Central memory CD8-positive, alpha-beta T cell (primary cell): ENCODE results near the gene EIPR1.

Source experiments
- ATAC-seq: fragments of 150-1000 bp; cut with Tn5 transposase; replicated peaks from 2 replicates; pipeline ENCODE4 v1.10.0; 2022; ENCODE audit warnings: mild to moderate bottlenecking, moderate FRiP score, moderate number of reproducible peaks; ENCODE audit not compliant: poor library complexity, severe bottlenecking; ENCODE audit errors: extremely low read depth
- DNase-seq, 2 donors: peaks; one replicate each; pipeline ENCODE4 v3.0.0; 2021; ENCODE audit warnings: low spot score in 2 of 2
- H3K27ac Mint-ChIP-seq: one replicate; pipeline ENCODE4 v1.8.0; 2022; ENCODE audit warnings: low read depth, mild to moderate bottlenecking, moderate library complexity, mixed read lengths
- H3K27me3 Mint-ChIP-seq: one replicate; pipeline ENCODE4 v1.8.0; 2022; ENCODE audit warnings: mixed read lengths
- H3K36me3 Mint-ChIP-seq: one replicate; pipeline ENCODE4 v1.8.0; 2022; ENCODE audit warnings: mild to moderate bottlenecking, moderate library complexity, mixed read lengths; ENCODE audit not compliant: insufficient read depth
- H3K4me1 Mint-ChIP-seq: one replicate; pipeline ENCODE4 v1.8.0; 2022; ENCODE audit warnings: mixed read lengths
- H3K4me3 Mint-ChIP-seq: one replicate; pipeline ENCODE4 v1.8.0; 2022; ENCODE audit warnings: mild to moderate bottlenecking, moderate library complexity, mixed read lengths
- H3K9me3 Mint-ChIP-seq: one replicate; pipeline ENCODE4 v1.8.0; 2022; ENCODE audit warnings: mixed read lengths

The EIPR1 gene

DNA sequence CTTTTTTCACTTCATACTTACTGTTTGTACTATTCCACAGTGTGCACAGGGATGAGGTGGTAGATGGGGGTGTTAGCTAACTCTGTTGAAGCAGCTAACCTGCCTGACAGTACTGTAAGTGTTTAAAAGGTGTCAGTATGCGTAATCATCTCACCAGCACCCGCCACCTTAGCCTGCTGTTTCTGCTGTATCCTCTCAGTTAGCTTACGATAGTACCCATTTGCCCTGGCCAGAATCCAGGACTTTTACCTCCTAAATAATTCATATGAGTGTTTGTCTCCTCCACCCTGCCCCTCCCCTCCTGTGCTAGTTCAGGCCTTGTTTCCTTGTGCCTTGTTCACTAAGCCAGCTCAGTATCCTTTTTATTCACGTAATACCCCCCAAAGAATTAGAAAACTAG, 36.1 kb upstream of the EIPR1 start:
- Mint-ChIP-seq H3K27me3 (no peaks in the 10 kb centered on the region), H3K9me3 (no peaks in the 10 kb centered on the region), H3K27ac (no peak overlapping the region), H3K4me1 (peaks cover 20% of the 10 kb centered on the region), H3K36me3 (peaks cover 16% of the 10 kb centered on the region), H3K4me3 (no peak overlapping the region)
- DNase-seq: no peak
- ATAC-seq: no peak

DNA sequence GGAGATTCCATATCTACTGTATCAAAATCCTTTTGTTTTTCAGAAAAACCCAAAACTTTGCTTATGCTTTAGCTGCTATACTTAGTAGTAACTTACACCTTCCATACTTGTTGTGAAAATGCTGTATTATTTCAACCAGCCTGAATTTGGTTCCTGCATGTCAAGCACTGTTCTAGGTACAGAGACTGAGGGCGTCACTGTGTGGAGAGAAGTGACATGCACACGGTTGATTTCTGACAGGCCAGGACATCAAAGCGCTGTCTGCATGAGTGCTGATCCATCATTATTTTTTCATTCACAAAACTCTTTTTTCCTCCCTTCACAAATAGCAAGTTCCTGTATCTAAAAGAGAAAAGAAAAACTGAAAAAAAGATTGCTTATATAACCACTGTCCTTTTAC, 33.5 kb upstream of the EIPR1 start:
- no peaks in the 10 kb centered on the region for H3K9me3 Mint-ChIP-seq
- H3K4me3 Mint-ChIP-seq: no peak overlapping the region
- peaks cover 23% of the 10 kb centered on the region for H3K4me1 Mint-ChIP-seq
- peaks cover 17% of the 10 kb centered on the region for H3K36me3 Mint-ChIP-seq
- H3K27me3 Mint-ChIP-seq: no peaks in the 10 kb centered on the region
- no peak for ATAC-seq
- no peak for DNase-seq
- H3K27ac Mint-ChIP-seq: no peak overlapping the region

DNA sequence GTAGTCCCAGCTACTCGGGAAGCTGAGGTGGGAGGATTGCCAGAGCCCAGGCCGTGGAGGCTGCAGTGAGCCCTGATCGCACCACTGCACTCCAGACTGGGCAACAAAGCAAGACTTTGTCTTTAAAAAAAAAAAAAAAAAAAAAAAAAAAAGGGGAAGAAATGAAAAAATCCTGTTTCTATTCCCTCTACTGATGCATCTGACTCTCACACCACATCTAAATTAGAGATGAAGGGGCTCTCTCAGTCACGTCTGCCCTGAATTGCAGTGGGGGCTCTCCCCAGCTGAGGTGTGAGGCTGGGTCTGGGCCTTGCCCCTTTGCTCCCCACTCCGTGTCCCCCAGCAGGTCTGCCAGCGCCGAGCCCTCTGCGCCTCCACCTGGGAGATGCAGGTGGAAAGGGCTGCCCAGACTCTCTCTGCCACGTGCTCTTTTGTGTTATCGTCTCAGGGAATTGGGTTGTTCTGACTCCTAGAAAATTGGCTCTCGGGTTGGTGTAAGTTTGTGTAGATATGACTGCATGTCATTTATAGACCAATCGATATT, 32.1 kb upstream of the EIPR1 start:
- Mint-ChIP-seq H3K4me3 (no peak overlapping the region), H3K4me1 (peaks cover 28% of the 10 kb centered on the region), H3K27me3 (no peaks in the 10 kb centered on the region), H3K27ac (no peak overlapping the region), H3K36me3 (peaks cover 20% of the 10 kb centered on the region), H3K9me3 (no peaks in the 10 kb centered on the region)
- ATAC-seq (no peak), DNase-seq (no peak)

DNA sequence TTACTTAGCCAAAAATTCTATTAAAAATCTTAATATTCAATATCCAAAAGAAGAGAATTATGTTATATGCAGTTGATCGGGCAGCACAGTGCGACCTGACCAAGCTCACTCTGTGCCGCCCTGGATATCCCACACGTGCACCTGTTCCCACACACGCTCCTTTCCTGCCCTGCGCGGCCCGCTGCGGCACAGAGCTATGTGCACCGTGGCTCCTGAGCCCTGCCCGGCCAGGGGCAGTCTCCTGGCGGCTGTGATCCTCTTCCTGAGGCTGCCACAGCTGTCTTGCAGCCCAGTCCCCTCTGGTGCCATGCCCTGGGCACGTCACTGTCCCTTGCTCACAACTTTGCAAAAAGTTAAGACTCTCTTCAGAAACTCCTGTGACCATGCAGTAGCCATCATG, 31.2 kb upstream of the EIPR1 start:
- H3K27ac Mint-ChIP-seq: no peak overlapping the region
- ATAC-seq (no peak), DNase-seq (no peak)
- peaks cover 23% of the 10 kb centered on the region for H3K36me3 Mint-ChIP-seq
- no peak overlapping the region for H3K4me3 Mint-ChIP-seq
- H3K4me1 Mint-ChIP-seq: peaks cover 35% of the 10 kb centered on the region
- no peaks in the 10 kb centered on the region for H3K9me3 Mint-ChIP-seq
- H3K27me3 Mint-ChIP-seq: no peaks in the 10 kb centered on the region

DNA sequence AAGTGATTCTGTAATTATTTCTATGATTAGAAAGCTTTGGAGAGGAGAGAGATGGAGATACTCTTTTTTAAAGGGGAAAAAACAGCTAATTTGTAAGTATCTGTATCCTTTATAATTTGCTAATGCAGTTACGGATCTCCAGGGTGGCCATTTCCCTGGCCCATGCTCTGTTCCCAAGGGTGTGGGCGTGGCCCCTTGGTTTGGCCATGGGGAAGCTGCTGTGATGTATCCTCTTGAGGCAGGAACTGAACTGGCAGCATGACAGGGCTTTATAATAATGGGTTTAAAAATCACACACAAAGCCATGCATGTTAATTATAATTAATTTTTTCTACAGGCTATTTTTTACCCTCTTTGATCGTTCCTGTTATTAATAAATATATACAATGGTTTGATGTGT, 28.9 kb upstream of the EIPR1 start:
- Mint-ChIP-seq H3K4me3 (no peak overlapping the region), H3K27ac (no peak overlapping the region), H3K27me3 (no peaks in the 10 kb centered on the region), H3K9me3 (no peaks in the 10 kb centered on the region), H3K4me1 (peaks cover 25% of the 10 kb centered on the region), H3K36me3 (peaks cover 37% of the 10 kb centered on the region)
- DNase-seq (no peak), ATAC-seq (no peak)

DNA sequence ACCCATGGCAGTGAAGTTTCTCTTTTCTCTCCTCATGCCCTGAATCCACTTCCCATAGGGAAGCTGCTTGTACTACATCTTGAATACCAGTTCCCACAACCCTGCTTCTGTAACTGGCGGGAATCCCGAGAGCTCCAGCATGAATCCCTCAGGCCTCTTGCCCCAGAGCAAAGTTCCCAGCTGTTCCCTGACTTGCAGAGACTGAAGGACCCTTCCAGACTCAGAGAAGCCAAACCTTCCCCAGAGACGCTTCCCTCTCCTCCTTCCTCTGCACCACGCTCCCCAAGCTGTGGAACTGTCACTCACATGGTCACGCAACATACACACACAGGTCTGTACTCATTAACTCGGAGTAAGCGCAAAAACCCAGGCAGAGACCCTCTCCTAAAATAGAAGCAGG, 28.3 kb upstream of the EIPR1 start:
- DNase-seq (no peak), ATAC-seq (no peak)
- no peaks in the 10 kb centered on the region for H3K9me3 Mint-ChIP-seq
- H3K4me3 Mint-ChIP-seq: no peak overlapping the region
- H3K4me1 Mint-ChIP-seq: peaks cover 25% of the 10 kb centered on the region
- peaks cover 38% of the 10 kb centered on the region for H3K36me3 Mint-ChIP-seq
- no peaks in the 10 kb centered on the region for H3K27me3 Mint-ChIP-seq
- no peak overlapping the region for H3K27ac Mint-ChIP-seq

DNA sequence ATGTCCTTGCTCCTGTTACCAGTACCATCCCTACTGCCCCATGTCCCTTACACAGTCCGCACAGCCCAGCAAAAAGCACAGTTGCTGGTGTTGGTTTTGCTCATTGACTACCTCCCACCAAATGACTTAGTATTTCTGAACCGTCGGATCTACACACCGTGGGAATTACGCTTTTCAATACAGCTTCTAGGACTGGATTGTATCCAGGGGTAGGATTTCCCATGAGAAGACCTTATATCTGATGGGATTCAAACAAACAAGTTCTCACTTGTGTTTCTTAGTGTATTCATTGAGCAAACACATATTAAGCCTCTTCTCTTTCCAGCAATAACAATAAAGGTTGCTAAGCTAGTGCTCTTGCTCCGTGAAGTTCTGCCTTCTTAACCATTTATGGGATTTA, 27.7 kb upstream of the EIPR1 start:
- DNase-seq: no peak

DNA sequence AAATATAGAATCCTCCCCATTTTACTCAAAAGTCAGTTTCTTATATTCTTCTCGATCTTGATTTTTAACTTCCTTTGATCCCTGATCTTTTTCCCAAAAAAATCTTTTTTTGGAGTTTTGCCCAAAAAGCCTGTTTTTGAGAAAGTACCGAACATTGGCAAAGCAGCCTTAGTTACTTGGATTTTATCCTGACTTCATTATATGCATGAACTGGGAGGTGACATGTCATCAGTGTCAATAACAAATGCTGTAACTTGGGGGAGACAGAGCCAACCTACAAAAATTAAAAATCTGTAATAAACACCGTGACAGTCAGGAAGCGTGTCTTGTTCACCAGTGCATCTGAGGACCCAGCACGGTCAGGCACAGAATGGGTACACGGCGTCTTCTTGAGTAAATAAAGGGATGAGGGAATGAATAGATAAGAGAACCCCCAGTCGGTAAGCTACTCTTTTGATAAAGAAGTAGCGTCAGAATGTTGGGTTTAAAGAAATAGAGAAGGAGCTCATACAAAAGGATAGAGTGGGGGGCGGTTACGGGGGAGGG, 26.8 kb upstream of the EIPR1 start:
- Mint-ChIP-seq H3K4me3 (no peak overlapping the region), H3K27me3 (no peaks in the 10 kb centered on the region), H3K27ac (no peak overlapping the region), H3K4me1 (peaks cover 24% of the 10 kb centered on the region), H3K36me3 (peaks cover 38% of the 10 kb centered on the region), H3K9me3 (no peaks in the 10 kb centered on the region)
- DNase-seq (no peak), ATAC-seq (no peak)

More for the DNA sequence above, 27.7 kb upstream of the EIPR1 start:
- H3K4me3 Mint-ChIP-seq: no peak overlapping the region
- no peak for ATAC-seq
- no peaks in the 10 kb centered on the region for H3K27me3 Mint-ChIP-seq
- H3K27ac Mint-ChIP-seq: no peak overlapping the region
- H3K4me1 Mint-ChIP-seq: peaks cover 29% of the 10 kb centered on the region
- no peaks in the 10 kb centered on the region for H3K9me3 Mint-ChIP-seq
- H3K36me3 Mint-ChIP-seq: peaks cover 38% of the 10 kb centered on the region

DNA sequence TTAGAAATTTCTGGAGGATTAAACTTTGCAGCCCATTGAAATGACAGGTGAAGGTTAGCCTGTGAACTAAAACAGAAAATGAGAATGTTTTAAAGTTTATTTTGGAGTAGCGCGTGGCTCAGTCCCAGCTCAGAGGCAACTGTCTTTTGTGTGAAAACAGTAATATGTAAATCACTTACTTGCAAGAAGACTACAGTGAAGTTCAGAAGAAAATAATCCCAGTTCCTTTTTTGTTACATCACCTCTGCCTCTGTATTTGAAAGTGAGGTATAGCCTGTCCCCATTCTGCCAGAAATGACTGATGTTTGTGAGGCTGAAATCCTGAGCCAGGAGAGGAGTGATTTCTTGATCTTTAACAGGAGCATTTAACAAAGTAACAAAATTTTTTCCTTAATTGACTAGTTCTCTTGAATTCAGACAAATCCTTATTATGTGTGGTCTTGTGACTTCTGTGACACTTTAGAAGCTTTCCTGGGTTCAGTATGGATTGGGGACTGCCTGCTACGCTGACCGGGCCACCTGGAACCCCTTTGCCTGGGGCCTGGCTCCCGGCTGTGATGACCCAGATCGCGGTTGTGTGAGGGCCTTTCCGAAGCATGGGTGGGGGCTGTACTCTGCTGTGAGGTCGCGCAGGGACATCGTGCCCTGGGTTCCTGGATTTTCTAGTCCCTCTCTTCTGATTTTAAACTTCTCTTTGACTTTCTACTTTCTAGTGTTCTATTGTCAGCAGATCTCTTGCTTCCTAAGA, 26.1 kb upstream of the EIPR1 start:
- no peaks in the 10 kb centered on the region for H3K27me3 Mint-ChIP-seq
- peaks cover 21% of the 10 kb centered on the region for H3K4me1 Mint-ChIP-seq
- DNase-seq (no peak), ATAC-seq (no peak)
- no peak overlapping the region for H3K4me3 Mint-ChIP-seq
- H3K9me3 Mint-ChIP-seq: no peaks in the 10 kb centered on the region
- H3K36me3 Mint-ChIP-seq: peaks cover 38% of the 10 kb centered on the region
- no peak overlapping the region for H3K27ac Mint-ChIP-seq

DNA sequence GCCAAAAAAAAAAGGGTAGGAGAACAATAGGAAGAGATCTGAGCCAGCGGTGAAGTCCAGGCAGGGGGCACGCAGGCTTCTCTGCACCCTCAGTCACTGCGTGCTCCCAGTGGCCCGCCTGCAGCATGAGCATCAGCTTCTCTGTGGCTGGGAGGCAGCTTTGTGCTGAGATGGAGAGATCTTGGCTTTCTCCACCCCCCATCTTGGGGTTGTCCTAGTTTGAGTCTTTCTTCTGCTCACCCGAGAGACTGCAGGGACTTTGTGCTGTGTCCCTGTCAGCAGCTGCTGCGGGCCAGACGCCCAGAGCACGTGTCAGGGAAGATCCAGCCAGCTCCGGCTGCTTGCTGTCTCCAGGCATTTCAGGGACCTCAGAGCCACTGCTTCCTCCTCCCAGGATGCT, 22.2 kb upstream of the EIPR1 start:
- H3K27ac Mint-ChIP-seq: no peak overlapping the region
- peaks cover 37% of the 10 kb centered on the region for H3K36me3 Mint-ChIP-seq
- ATAC-seq (no peak), DNase-seq (no peak)
- H3K9me3 Mint-ChIP-seq: peaks cover 7% of the 10 kb centered on the region
- H3K4me1 Mint-ChIP-seq: peaks cover 18% of the 10 kb centered on the region
- no peak overlapping the region for H3K4me3 Mint-ChIP-seq
- H3K27me3 Mint-ChIP-seq: no peaks in the 10 kb centered on the region

DNA sequence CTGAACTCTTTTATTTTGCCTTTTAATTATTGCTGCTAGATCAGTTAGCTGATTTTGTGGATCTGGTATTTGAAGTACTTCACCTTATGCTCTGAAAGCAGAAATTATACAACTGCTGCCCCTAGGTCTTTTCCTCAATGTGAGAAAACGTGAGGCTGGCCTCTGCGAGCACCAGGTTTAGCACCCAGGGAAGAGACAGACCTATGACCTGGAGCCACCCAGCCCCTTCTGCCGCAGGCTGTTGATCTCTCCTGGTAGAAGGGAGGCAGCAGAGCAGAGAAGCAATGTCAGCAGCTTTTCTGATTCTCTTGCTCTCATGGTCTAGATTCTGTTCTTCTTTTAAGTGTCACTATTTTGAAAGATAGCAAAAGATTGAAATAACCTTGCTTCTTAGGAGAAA, 21.8 kb upstream of the EIPR1 start:
- no peak overlapping the region for H3K4me3 Mint-ChIP-seq

DNA sequence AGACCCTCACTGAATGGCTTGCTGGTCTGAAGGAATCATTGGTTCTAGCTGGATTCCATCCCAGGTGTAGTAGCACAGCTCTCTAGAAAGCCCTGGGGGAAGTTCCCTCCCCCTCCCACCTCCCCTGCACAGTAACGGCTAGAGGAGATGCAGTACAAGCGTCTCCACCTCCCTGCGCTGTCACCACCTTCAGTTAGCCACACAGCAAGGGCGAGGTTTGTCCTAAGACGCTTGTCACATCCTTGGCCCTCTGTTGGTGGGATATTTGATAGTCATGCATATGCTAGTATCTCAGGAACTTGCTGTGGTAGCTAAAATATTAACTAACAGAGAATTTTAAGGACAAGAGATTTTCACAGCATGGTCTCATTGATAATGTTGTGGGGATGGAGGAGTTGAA, 21.2 kb upstream of the EIPR1 start:
- ATAC-seq (no peak), DNase-seq (no peak)
- H3K27ac Mint-ChIP-seq: no peak overlapping the region
- peaks cover 10% of the 10 kb centered on the region for H3K4me1 Mint-ChIP-seq
- peaks cover 30% of the 10 kb centered on the region for H3K36me3 Mint-ChIP-seq
- H3K9me3 Mint-ChIP-seq: peaks cover 7% of the 10 kb centered on the region
- no peaks in the 10 kb centered on the region for H3K27me3 Mint-ChIP-seq
- H3K4me3 Mint-ChIP-seq: no peak overlapping the region

More for the DNA sequence above, 21.8 kb upstream of the EIPR1 start:
- no peak for ATAC-seq
- H3K27me3 Mint-ChIP-seq: no peaks in the 10 kb centered on the region
- H3K36me3 Mint-ChIP-seq: peaks cover 32% of the 10 kb centered on the region
- no peak overlapping the region for H3K27ac Mint-ChIP-seq
- DNase-seq: no peak
- H3K9me3 Mint-ChIP-seq: peaks cover 7% of the 10 kb centered on the region
- peaks cover 13% of the 10 kb centered on the region for H3K4me1 Mint-ChIP-seq

DNA sequence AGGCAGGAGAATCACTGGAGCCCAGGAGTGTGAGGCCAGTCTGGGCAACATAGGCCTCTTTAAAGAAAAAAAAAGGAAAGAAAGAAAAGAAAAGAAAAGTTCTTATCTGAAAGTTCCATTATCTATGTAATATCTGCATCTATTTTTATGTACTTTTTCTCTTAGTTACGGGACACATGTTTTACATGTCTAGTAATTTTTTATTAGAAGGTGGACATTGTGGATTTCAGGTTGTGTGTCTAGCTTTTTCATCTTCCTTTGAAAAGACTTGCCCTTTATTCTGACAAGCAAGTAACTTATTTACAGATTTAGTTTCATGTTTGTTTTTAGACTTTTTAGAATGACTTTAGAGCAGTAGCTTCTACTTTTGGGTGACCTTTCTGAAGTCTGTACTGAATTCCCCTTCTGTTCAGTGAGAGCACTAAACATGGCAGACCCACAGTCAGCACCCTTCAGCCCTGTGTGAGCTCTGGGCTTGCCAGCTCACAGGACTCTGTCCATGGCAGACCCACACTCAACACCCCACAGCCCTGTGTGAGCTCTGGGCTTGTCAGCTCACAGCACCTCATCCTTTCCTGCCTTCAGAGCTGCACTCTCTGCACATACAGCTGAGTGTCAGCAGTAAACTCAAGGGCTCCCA, 19.4 kb upstream of the EIPR1 start:
- peaks cover 7% of the 10 kb centered on the region for H3K9me3 Mint-ChIP-seq
- DNase-seq (no peak), ATAC-seq (no peak)
- no peak overlapping the region for H3K4me3 Mint-ChIP-seq
- H3K4me1 Mint-ChIP-seq: peaks cover 11% of the 10 kb centered on the region
- no peak overlapping the region for H3K27ac Mint-ChIP-seq
- no peaks in the 10 kb centered on the region for H3K27me3 Mint-ChIP-seq
- H3K36me3 Mint-ChIP-seq: peaks cover 20% of the 10 kb centered on the region
